Measurements from ENCODE around the gene GINS3.
"Not testable (repeated sequence)": the region's sequence is repeated elsewhere in the genome, so short reads cannot be mapped to it uniquely, and the experiment has no call there.

Gene GINS3

DNA sequence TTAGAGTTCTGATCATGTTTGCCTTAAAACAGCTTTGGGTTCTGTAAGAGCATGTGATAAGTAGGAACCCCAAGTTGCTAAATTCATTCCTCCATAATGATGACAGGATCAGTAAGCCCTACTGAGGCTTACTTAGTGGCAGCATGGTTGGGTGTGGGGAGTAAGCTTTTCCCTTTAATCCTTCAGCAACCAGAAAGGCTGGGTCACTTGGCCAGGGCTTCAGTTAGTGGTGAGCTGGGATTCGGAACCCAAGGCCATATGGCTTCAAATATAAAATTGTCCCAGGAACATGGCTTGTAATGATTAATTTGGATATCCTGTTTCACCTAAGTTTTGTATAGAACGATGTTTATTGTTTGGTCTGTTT, 850 bp downstream of the GINS3 start:
- no peak for DNase-seq

DNA sequence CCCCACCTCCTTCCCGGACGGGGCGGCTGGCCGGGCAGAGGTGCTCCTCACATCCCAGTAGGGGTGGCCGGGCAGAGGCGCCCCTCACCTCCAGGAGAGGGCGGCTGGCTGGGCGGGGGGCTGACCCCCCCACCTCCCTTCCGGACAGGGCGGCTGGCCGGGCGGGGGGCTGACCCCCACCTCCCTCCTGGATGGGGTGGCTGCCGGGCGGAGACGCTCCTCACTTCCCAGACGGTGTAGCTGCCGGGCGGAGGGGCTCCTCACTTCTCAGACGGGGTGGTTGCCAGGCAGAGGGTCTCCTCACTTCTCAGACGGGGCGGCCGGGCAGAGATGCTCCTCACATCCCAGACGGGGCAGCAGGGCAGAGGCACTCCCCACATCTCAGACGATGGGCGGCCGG, 4.6 kb downstream of the GINS3 start:
- not testable (repeated sequence) for DNase-seq

DNA sequence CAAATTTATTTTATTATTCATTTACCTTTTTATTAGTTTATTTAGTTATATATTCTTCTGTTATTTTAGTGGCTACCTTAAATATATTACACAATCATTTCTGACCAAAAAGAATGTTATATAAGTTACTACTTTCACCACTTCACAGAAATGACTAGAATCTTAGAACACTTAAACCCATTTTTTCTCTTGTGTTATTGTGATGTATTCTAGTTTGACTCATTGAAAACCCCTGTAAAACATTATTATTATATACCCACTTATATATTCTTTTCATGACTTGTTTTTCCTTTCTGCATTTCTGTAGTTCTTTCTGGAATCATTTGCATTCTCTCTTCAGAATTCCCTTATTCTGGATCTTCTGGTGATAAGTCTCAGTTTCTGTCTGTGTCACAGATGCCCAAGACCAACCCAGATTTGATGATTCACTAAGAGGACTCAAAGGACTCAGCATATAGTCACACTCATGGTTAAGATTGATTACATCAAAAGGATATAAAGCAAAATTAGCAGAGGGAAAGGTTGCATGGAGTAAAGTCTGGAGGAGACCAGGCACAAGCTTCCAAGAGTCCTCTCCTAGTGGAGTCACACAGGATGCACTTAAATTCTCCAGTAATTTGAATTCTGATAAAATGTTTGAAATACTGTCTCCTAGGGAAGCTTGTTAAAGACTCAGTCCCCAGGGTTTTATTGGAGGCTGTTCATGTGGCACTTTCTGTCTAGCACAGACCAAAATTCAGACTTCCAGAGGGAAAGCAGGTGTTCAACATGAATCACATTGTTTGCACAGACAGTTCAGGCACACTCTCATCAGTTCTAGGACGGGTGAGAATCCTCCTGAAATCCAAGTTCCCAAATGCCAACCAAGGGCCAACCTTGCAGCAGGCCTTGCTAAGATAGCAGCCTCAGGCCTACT, 7.7 kb downstream of the GINS3 start:
- no peak for DNase-seq

DNA sequence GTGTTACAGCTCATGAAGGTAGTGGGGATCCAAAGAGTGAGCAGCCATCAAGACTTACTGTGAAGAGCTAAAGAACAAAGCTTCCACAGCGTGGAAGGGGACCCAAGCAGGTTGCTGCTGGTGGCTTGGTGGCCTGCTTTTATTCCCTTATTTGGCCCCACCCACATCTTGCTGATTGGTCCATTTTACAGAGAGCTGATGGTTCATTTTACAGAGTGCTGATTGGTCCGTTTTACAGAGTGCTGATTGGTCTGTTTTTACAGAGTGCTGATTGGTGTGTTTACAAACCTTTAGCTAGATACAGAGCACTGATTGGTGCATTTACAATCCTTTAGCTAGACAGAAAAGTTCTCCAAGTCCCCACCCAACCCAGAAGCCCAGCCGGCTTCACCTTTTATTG, 9.0 kb downstream of the GINS3 start:
- not testable (repeated sequence) for DNase-seq

DNA sequence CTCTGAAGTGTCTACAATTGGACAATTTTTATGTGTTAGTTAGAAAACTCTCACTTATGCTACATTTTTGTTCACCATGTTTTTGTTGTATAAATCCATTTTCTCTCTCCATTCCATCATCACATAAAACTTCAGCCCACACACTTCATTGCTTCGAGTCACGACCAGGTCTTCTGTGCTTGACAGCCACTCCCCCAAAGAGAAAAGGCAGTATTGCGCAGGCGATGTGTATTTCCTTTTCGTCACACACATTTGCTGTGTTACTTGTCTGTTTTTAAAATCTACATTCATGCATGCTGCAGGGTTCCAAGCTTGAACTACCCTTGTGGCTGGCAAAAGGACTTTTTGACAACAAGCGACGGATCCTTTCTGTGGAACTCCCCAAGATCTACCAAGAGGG, 10.5 kb downstream of the GINS3 start:
- no peak for DNase-seq

DNA sequence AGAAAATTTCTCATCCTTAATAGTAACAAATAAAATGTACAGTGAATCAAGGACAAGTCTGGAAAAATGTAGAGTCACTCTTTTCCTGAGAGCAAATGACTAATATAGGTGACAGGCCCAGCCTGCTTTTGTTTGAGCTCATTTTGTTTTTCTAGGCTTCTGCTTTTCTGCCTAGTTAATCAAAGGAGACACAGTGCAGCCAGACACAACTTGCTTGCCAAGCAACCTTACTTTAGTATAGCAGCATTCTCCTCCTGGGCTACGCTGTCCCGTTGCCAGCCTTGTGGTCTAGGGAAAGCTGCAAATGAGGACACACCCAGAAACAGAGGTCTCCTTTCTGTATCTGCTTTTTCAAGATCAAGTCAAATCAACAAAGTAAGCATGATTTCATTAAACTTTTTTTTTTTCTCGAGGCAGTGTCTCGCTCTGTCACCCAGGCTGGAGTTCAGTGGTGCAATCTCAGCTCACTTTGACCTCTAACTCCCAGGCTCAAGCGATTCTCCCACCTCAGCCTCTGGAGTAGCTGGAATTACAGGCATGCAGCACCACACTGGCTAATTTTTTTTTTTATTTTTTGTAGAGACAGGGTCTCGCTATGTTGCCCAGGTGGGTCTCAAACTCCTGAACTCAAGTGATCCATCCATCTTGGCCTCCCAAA, 17.2 kb downstream of the GINS3 start:
- no peak for DNase-seq

DNA sequence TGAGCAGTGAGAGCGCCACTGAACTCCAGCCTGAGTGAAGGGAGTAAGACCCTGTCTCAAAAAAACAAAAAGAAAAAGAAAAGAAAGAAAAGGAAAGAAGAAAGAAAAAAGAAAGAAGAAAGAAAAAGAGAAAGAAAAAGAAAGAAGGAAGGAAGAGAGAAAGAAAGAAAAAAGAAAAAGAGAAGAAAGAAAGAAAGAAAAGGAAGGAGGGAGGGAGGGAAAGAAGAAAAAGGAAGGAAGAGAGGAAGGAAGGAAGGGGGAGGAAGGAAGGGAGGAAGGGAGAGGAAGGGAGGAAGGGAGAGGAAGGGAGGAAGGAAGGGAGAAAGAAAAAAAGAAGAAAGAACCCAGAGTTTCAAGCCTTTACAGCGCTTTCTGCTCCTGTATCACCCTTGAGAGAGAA, 19.1 kb downstream of the GINS3 start:
- DNase-seq, result no peak

DNA sequence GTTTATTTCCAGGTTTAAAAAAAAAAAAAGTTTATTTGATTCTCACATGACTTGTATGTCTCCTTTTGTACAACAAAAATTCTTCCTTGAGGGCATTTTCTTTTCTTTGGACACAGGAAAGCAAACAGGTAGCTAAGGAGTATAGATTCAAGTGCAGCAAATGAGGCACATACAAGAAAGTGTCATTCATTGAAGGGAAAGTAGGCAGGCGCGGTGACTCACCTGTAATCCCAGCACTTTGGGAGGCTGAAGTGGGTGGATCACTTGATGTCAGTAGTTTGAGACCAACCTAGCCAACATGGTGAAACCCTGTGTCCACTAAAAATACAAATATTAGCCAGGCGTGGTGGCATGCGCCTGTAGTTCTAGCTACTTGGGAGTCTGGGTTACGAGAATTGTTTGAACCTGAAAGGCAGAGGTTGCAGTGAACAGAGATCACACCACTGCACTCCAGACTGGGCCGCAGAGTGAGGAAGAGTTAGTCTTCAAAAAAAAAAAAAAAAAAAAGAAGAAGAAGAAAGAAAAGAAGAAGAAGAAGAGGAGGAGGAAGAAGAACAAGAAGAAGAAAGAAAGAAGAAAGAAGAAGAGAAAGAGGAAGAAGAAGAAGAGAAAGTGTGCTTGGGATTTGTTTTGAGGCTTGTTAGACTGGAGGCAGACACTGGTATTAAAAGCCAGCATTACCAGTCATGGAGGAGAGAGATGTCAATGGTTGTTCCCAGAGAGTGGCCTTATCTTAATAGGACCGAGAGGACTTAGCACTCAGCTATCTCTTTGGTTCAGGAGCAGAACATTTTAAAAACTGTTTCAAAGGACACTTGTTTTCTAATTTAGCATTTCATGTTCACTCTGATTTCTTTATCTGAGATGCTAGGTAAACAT, 19.7 kb downstream of the GINS3 start:
- no peak for DNase-seq

DNA sequence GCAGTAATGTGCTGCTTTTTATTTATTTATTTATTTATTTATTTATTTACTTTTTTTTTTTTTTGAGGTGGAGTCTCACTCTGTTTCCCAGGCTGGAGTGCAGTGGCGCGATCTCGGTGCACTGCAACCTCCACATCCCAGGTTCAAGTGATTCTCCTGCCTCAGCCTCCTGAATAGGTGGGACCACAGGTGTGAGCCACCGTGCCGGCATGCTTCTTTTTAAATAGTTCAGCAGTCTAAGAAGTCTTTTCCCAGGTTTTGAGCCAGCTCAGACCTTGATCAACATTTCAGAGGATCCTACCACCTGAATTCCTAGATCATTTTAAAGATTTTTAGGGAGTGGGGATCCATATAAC, 20.3 kb downstream of the GINS3 start:
- DNase-seq, result not testable (repeated sequence)

DNA sequence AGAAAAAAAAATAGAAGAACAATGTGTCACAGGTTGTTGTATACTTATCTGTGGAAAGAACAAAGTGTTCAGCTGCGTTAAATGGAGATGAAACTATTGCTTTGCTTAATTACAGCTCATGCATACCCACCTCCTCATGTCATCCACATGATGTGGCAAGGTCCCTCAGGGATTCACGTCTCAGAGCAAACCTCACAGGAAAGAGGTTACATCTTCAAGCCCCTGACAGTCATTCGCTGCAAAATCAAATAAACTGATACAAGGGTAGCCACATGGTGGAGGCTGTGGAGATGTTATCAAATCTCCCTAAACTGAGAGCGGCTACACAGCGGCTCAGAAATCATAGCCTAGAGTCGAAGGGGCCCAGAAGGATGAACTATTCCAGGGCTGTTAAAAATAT, 21.1 kb downstream of the GINS3 start:
- DNase-seq, result no peak

DNA sequence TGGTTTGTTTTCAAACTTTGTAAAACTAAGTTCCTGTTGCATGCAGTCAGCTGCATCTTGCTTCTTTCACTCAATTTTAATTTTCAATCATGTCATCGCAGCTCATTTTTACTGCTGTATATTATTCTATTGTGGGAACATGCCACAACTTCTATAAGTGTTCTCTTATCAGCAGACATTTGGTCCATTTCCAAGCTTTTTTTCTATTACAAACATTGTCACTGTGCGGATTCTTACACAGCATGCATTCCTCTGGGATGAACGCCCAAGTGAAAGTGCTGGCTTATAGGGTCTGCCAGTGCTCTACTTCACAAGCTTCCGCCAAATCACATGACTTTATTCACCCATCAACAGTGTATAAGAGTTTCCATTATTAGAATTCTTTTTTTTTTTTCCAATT, 22.7 kb downstream of the GINS3 start:
- no peak for DNase-seq

DNA sequence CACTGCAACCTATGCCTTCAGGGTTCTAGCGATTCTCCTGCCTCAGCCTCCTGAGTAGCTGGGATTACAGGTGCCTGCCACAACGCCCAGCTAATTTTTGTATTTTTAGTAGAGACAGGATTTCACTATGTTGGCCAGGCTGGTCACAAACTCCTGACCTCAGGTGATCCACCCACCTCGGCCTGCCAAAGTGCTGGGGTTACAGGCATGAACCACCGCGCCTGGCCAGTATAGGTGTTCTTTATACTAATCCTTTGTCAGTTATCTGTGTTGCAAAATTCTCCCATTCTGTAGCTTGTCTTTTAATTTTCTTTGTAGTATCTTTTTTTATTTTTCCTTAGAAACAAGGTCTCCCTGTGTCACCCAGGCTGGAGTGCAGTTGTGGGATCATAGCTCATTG, 23.7 kb downstream of the GINS3 start:
- DNase-seq, result not testable (repeated sequence)

DNA sequence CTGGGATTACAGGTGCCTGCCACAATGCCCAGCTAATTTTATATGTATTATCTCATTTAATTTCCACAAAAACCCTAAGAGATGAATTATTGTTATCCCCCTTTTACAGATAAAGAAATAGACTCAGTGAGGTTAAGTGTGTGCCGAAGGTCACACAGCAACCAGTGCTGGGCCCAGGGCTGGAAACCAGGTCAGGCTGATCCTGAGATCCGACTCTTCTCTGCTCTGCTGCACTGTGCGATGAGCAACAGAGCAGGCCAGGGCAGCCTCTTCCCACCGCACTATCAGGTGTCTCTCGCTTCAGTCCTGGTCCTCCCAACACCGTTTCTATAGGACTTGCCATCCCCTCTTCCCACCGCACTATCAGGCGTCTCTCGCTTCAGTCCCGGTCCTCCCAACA, 24.8 kb downstream of the GINS3 start:
- no peak for DNase-seq

DNA sequence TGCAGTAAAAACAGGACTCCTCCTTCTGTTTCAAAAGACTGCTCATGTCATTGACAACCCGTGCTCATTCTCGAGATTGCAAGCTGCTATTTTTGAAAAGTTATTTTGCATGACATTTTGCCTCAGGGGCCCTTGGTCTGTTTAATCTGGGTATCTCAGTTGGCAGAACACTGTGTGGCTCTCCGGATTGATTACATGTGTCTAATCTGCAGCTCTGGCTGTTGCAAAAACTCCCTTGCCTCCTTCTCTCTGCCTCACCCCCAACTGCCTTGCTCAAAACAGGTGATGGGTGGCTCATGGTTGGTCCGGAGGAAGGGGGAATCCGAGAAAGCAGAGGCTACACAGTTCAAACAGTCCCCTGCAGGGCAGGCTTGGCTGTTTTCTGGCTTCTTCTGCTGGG, 25.3 kb downstream of the GINS3 start:
- DNase-seq, result no peak

DNA sequence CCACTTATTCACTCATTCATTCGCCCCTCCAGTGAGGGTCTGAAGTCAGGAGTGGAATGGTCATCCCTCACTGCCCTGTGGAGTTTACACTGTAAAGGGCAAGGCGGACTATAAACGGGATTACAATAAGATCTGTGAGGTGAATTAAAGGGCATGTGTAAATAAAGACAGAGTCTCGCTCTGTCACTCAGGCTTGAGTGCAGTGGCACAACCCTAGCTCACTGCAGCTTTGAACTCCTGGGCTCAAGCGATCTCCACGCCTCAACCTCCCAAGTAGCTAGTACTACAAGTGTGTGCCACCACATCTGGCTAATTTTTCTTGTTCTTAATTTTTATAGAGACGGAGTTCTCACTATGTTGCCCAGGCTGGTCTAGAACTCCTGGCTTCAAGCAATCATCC, 25.8 kb downstream of the GINS3 start:
- DNase-seq, result no peak

DNA sequence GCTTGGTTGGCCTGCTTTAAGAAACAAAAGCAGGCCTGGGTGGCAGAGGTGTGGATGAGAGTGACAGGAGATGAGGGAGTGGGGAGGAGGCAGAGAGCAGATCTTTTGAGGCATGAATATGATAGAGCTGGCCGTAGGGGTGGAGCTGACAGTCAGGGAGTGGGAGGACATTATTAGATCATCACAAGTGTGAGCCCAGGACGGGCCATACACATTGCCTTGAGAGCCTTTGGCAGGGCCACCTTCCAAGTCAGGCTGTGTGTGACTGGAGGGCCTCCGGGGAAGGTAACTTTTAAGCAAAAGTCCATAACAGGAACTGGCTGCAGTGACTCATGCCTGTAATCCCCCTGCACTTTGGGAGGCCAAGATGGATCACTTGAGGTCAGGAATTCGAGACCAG, 26.3 kb downstream of the GINS3 start:
- DNase-seq, result no peak

DNA sequence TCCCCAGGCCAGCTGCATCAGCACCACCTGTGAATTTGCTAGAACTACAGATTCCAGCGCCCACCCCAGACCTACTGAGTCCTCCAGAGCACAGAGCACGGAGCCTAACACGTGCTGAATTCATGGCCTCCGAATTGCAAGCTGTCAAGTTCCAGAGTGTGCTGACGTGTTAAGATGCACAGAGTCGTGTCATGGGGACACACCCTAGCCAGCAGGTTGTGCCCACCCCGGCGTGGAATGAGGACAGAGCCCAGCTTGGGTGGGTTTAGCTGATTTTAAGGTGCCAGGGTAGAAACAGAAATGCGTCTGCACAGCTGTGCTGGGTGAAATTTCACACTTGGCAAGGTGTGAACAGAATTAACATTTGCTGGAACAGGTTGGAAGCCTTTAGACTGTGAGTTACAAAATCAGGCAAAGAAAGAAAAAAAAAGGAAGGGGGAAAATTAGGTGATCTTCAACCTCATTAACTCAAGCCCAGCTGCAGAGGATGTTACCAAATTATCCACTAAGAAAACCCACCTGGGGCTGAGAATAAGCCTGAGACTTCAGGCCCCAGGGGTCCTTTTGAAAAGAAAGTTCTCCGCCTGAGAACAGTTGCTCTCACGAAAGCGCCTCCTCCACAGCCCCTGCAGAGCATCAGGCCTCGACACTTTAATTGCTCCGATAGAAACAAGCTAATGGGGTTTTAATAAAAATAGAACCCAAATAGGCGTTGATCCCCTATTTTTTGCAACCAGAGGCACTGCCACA, 27.1 kb downstream of the GINS3 start:
- DNase-seq, result no peak

DNA sequence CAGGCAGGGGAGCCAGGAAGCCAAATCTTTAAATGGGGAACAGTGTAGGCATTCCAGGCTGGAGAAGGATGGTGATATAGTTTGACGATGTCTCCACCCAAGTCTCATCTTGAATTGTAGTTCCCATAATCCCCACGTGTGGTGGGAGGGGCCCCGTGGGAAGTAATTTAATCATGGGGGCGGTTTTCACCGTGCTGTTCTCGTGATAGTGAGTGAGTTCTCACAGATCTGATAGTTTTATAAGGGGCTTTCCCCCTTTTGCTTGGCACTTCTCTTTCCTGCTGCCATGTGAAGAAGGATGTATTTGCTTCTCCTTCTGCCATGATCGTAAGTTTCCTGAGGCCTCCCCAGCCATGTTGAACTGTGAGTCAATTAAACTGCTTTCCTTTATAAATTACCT, 28.8 kb downstream of the GINS3 start:
- DNase-seq, result no peak

DNA sequence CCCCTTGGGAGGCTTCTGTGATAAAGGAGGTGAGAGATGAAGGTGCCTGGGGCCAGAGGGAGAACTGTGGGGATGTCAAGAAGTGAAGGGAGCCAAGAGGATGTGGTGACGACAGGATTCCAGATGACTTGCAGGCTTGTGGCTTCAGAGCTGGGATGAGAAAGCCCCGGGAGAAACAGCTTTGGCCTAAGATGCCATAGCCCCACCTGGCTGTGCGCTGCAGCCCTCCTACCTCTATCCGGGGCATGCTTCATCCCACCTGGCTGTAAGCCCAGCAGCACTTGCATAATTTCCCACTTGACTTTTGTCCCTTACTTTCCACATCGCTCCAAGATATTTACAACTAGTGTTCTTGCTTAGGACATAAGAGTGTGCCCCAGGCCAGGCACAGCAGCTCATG, 29.3 kb downstream of the GINS3 start:
- DNase-seq, result no peak

DNA sequence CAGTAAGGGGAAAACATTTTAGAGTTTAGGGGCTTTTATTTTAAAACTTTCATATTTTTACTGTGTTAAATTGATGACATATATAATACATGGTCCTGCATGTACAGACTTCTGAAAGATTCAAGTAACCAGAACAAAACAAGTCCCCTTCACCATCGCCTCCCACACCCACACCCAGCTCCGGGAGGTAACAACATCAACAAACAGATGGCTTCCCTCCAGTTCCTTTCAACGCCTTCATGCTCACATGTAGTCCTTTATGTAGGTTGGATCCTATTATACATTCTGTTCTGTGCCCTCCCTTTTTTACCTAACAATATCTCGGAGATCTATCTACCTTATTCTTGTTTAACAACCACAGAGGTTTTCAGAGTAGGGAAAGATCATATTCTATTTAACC, 30.5 kb downstream of the GINS3 start:
- no peak for DNase-seq

DNA sequence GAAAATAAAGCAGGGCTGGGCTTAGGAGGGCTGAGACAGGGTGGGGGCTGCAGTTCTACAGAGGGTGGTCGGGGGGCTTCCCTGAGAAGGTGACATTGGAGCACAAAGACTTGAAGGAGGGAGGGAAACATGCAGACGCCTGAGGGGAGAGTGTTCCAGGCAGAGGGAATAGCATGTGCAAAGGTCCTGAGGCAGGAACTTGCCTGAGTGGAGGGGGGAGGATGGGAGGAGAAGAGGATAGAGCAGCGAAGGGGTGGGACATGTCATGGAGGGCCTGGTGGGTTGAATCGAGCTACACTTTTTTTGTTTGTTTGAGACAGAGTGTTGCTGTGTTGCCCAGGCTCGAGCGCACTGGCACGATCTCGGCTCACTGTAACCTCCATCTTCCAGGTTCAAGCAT, 33.0 kb downstream of the GINS3 start:
- DNase-seq, result no peak

DNA sequence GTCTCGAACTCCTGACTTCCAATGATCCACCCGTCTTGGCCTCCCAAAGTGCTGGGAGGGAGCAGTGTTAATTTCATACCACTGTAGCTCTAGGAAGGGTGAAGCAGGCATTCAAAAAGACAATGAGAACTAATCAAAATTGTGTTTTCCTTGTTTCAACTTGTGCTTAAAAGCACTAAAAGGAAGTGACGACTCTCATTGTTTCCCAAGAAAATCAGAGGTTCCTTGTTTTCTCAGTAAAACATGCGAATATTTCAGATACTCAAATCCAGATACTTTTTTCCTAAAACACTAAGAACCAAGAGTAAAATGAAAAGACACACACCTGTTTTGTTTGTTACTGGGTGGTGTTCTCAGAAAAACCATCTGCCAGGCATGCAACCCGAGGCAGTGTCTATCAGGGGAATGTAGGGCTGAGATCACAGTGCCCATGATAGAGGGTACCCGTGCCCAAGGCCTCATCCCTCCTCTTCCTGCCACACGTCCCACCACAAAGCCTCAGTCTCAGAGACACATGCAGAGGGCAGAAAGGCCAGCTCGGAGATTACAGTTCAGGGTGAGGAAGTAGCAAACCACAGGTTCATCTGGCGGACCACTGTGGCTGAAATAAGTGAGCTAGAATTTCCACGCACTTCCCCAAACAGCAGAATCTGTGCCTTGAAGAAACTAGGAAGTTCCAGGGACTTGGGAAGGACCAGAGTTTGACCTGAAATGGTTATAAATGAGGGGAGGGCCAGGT, 33.7 kb downstream of the GINS3 start:
- DNase-seq, result peak; percentile 4

All from CD4-positive, alpha-beta T cell treated with Interleukin-6 for 4 hours (primary cell).